Measurements from ENCODE around the gene C12orf42. TPM values are rescaled to one million over a fixed set of nuclear protein-coding genes. Genes with fewer than 3 reads are reported as not detected.
A peak's percentile ranks its signal among the peaks of the same experiment; 100 is the strongest.

C12orf42 gene
- total and polyA plus RNA-seq, 2 donors (not counting 1 experiment from before 2014, with no cell fraction given): 25.6 to 138 TPM

GRCh38 chr12:103494051-103494733, 1.6 kb downstream of the C12orf42 start:
- POLR2A ChIA-PET: interaction anchor here (0.6 to 3.0 kb wide), 4 partner anchors 34 to 313 kb away, joined by 3 to 33 read pairs (median 18); no protein-coding TSS in a partner anchor
- Histone ChIP-seq H3K27me3 (replicated peaks in 1 of 4; ENCODE audit: control extremely low read depth in 1 of 4, control insufficient read depth in 3 of 4, insufficient read depth in 4 of 4, low read length in 3 of 4) (peaks cover 0 to 3% (median 0%) of the 10 kb centered on the region in 4 experiments), H3K9me3 (ENCODE audit: control extremely low read depth in 1 of 3, control insufficient read depth in 2 of 3, insufficient read depth in 1 of 3, low read length in 2 of 3) (peaks cover 0 to 8% (median 3%) of the 10 kb centered on the region in 3 donors), H3K9ac (ENCODE audit: low read length) (peak overlapping the region; percentile 60), H3K4me2 (replicated peaks; ENCODE audit: low read depth, low read length, poor library complexity, severe bottlenecking) (peak overlapping the region; percentile 98), H2AFZ (ENCODE audit: insufficient read depth, low read depth, low read length, poor library complexity, severe bottlenecking) (peak overlapping the region; percentile 95), H3K4me1 (ENCODE audit: control insufficient read depth in 2 of 2, insufficient read depth in 2 of 2, low read length in 2 of 2) (peaks cover 16 to 18% of the 10 kb centered on the region in 2 donors), H3K79me2 (ENCODE audit: control insufficient read depth, insufficient read depth, low read length) (no peaks in the 10 kb centered on the region), H4K20me1 (ENCODE audit: control insufficient read depth, insufficient read depth, low read length, poor library complexity, severe bottlenecking) (no peaks in the 10 kb centered on the region), H3K36me3 (replicated peaks in 1 of 2; ENCODE audit: control extremely low read depth in 1 of 2, control insufficient read depth in 1 of 2, extremely low read depth in 1 of 2, insufficient read depth in 2 of 2, low read length in 1 of 2) (no peaks in the 10 kb centered on the region), H3K4me3 (ENCODE audit: control extremely low read depth in 1 of 5, extremely low read depth in 1 of 5, insufficient read depth in 1 of 5, low read depth in 2 of 5, low read length in 4 of 5) (peak overlapping the region in 1 of 5 experiments; percentile 63), H3K27ac (ENCODE audit: low read length in 2 of 2) (no peak overlapping the region)
- H3K27ac Mint-ChIP-seq: peak overlapping the region; percentile 83
- DNase-seq (no peak), ATAC-seq (ENCODE audit: low read depth) (no peak)
- peak overlapping the region; percentile 83 for H3K4me3 Mint-ChIP-seq
- no CpG with 5 or more reads among the region's 5 CpGs for WGBS (ENCODE audit: insufficient coverage)
- peaks cover 8% of the 10 kb centered on the region for H3K27me3 Mint-ChIP-seq
- peaks cover 3% of the 10 kb centered on the region for H3K9me3 Mint-ChIP-seq (ENCODE audit: insufficient read depth)
- TF ChIP-seq, protein P1, sequence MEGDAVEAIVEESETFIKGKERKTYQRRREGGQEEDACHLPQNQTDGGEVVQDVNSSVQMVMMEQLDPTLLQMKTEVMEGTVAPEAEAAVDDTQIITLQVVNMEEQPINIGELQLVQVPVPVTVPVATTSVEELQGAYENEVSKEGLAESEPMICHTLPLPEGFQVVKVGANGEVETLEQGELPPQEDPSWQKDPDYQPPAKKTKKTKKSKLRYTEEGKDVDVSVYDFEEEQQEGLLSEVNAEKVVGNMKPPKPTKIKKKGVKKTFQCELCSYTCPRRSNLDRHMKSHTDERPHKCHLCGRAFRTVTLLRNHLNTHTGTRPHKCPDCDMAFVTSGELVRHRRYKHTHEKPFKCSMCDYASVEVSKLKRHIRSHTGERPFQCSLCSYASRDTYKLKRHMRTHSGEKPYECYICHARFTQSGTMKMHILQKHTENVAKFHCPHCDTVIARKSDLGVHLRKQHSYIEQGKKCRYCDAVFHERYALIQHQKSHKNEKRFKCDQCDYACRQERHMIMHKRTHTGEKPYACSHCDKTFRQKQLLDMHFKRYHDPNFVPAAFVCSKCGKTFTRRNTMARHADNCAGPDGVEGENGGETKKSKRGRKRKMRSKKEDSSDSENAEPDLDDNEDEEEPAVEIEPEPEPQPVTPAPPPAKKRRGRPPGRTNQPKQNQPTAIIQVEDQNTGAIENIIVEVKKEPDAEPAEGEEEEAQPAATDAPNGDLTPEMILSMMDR (IDR thresholded peaks at IDR 0.05): no peak
- TF ChIP-seq EZH2 (IDR thresholded peaks at IDR 0.05; ENCODE audit: borderline replicate concordance, insufficient read depth, low read depth, low read length, poor library complexity, severe bottlenecking): no peak
- peaks cover 25% of the 10 kb centered on the region for H3K4me1 Mint-ChIP-seq
- CTCF ChIA-PET: interaction anchor here (1.4 to 7.1 kb wide), 3 partner anchors 53 to 611 kb away, joined by 6 to 85 read pairs (median 11); no protein-coding TSS in a partner anchor
- intact Hi-C loops (cut with micrococcal nuclease): no loop called here

DNA sequence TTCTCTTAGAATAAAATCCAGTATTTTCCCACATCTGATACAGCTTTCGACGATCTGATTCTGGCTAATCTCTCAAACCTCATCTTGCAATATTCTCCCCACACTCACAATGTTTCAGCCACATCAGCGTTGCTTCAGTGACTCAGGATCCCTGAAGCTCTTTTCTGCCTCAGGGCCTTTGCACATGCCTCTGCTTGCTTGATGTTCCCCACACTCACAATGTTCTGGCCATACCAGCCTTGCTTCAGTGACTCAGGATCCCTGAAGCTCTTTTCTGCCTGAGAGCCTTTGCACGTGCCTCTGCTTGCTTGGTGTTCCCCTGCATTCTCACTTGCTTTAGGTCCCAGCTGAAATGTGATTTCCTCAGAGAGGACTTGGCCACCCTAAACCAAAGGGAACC, 2.6 kb downstream of the C12orf42 start:
- Histone ChIP-seq H3K27ac (ENCODE audit: low read length in 2 of 2) (no peak overlapping the region), H3K9me3 (ENCODE audit: control extremely low read depth in 1 of 3, control insufficient read depth in 2 of 3, insufficient read depth in 1 of 3, low read length in 2 of 3) (peaks cover 0 to 8% (median 3%) of the 10 kb centered on the region in 3 donors), H4K20me1 (ENCODE audit: control insufficient read depth, insufficient read depth, low read length, poor library complexity, severe bottlenecking) (no peaks in the 10 kb centered on the region), H2AFZ (ENCODE audit: insufficient read depth, low read depth, low read length, poor library complexity, severe bottlenecking) (no peak overlapping the region), H3K4me2 (replicated peaks; ENCODE audit: low read depth, low read length, poor library complexity, severe bottlenecking) (no peak overlapping the region), H3K36me3 (replicated peaks in 1 of 2; ENCODE audit: control extremely low read depth in 1 of 2, control insufficient read depth in 1 of 2, extremely low read depth in 1 of 2, insufficient read depth in 2 of 2, low read length in 1 of 2) (no peaks in the 10 kb centered on the region), H3K9ac (ENCODE audit: low read length) (no peak overlapping the region), H3K79me2 (ENCODE audit: control insufficient read depth, insufficient read depth, low read length) (no peaks in the 10 kb centered on the region), H3K4me1 (ENCODE audit: control insufficient read depth in 2 of 2, insufficient read depth in 2 of 2, low read length in 2 of 2) (peaks cover 16 to 18% of the 10 kb centered on the region in 2 donors), H3K27me3 (replicated peaks in 1 of 4; ENCODE audit: control extremely low read depth in 1 of 4, control insufficient read depth in 3 of 4, insufficient read depth in 4 of 4, low read length in 3 of 4) (peaks cover 0 to 3% (median 0%) of the 10 kb centered on the region in 4 experiments), H3K4me3 (ENCODE audit: control extremely low read depth in 1 of 5, extremely low read depth in 1 of 5, insufficient read depth in 1 of 5, low read depth in 2 of 5, low read length in 4 of 5) (no peak overlapping the region)
- ChIA-PET POLR2A (no interaction called here), CTCF (interaction anchor here (0.7 to 1.5 kb wide), 5 partner anchors 28 to 610 kb away, joined by 3 to 5 read pairs (median 4); no protein-coding TSS in a partner anchor)
- intact Hi-C loops (cut with micrococcal nuclease): no loop called here
- Mint-ChIP-seq H3K4me1 (peaks cover 19% of the 10 kb centered on the region), H3K4me3 (no peak overlapping the region), H3K27ac (no peak overlapping the region), H3K9me3 (ENCODE audit: insufficient read depth) (peaks cover 7% of the 10 kb centered on the region), H3K27me3 (peaks cover 8% of the 10 kb centered on the region)
- DNase-seq (no peak), ATAC-seq (ENCODE audit: low read depth) (no peak)
- 97% methylated on average over 4 of the region's 4 CpGs for WGBS (ENCODE audit: insufficient coverage)
- TF ChIP-seq, protein P1 (IDR thresholded peaks at IDR 0.05): no peak
- no peak for TF ChIP-seq EZH2 (IDR thresholded peaks at IDR 0.05; ENCODE audit: borderline replicate concordance, insufficient read depth, low read depth, low read length, poor library complexity, severe bottlenecking)
